Duodenal mucosa (tissue), 2 donors: ENCODE results near the gene GPR162.
A peak's percentile ranks its signal among the peaks of the same experiment; 100 is the strongest.
"Not testable (repeated sequence)": the region's sequence is repeated elsewhere in the genome, so short reads cannot be mapped to it uniquely, and the experiment has no call there.

Experiments used
- H3K27ac ChIP-seq: one replicate; pipeline ENCODE4 v1.7.0; 2013; ENCODE audit warnings: low read depth, low read length
- H3K27me3 ChIP-seq, 2 donors: one replicate each; pipeline ENCODE4 v1.7.0; 2013; ENCODE audit warnings: low read length in 2 of 2, control low read depth in 1 of 2; ENCODE audit not compliant: insufficient read depth in 2 of 2, control insufficient read depth in 1 of 2
- H3K36me3 ChIP-seq, 2 donors: one replicate each; pipeline ENCODE4 v1.7.0; 2013; ENCODE audit warnings: low read length in 2 of 2, control low read depth in 1 of 2; ENCODE audit not compliant: insufficient read depth in 2 of 2, control insufficient read depth in 1 of 2
- H3K4me1 ChIP-seq, 2 donors: one replicate each; pipeline ENCODE4 v1.7.0; 2013; ENCODE audit warnings: low read length in 2 of 2, control low read depth in 1 of 2; ENCODE audit not compliant: insufficient read depth in 2 of 2, control insufficient read depth in 1 of 2
- H3K4me3 ChIP-seq, 2 donors: one replicate each; pipeline ENCODE4 v1.7.0; 2013; ENCODE audit warnings: low read length in 2 of 2, low read depth in 1 of 2
- H3K9ac ChIP-seq, 2 donors: one replicate each; pipeline ENCODE4 v1.7.0; 2013; ENCODE audit warnings: low read length in 2 of 2, low read depth in 1 of 2
- H3K9me3 ChIP-seq, 2 donors: one replicate each; pipeline ENCODE4 v1.7.0; 2013; ENCODE audit warnings: low read length in 2 of 2, control low read depth in 1 of 2; ENCODE audit not compliant: control insufficient read depth in 1 of 2

Gene GPR162

DNA sequence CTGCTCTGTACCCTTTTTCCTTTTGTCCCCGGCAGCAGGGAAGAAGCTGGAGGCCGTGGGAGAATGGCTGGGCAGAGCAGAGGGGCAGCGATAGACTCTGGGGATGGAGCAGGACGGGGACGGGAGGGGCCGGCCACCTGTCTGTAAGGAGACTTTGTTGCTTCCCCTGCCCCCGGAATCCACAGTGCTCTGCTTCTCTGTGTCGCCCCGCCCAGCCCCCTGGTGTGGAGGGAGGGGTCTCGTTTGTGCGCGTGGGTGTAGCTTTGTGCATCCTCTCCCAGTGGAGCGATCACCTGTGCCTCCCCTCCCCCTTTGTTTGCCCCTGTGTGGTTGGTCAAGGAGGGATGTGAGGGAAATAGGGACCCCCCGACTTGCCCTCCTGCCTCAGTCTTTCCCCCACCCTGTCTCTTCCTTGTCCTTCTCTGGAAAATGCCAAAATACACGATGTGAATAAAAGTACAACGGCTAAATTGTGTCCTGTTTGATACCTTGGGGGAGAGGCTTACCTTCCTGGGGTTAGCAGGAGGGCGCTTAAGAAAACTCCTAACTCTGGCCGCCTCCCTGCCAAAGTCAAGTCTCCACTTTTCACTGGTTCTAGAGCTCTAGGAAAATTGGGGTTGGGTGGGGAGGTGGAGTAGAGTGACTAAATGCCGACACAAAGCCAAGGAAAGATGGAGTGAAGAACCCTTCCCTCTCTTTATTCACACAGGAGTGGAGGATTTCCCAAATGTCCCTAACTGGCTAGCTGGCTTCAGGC is 44.7 kb downstream of the GPR162 start:
- H3K4me1 ChIP-seq, result peaks cover 32 to 38% of the 10 kb centered on the region in 2 donors
- H3K9me3 ChIP-seq, result no peaks in the 10 kb centered on the region
- H3K27me3 ChIP-seq, result no peaks in the 10 kb centered on the region
- H3K9ac ChIP-seq, result peak overlapping the region; percentile 81 to 82
- no peak overlapping the region for H3K27ac ChIP-seq
- H3K36me3 ChIP-seq, result peaks cover 37 to 58% of the 10 kb centered on the region in 2 donors
- peak overlapping the region; percentile 77 to 94 for H3K4me3 ChIP-seq

DNA sequence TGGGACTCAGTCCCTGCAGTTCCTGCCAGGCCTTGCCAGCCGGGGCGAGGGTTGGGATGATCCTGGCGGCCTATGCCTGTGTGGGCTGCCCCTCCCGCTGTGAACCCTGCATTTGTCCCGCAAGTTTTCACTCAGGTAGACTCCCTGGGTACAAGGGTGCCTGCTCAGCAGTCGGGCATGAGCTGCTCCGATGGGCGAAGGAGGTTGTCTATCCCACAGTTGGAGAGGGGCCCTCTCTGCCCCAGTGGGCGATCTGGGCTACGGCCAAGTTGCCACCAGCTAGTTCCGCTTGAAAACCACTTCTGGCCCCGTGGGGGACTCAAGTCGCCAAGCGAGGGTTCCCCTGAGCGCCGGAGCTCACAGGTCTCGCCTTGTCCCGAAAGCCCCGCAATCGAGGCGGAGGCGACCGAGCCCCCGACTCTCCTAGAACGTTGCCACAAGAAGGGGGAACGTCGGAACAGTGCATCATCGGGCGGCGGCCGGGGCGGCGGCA is 45.3 kb downstream of the GPR162 start:
- peak overlapping the region; percentile 81 to 82 for H3K9ac ChIP-seq
- H3K27ac ChIP-seq, result peak overlapping the region; percentile 79
- H3K9me3 ChIP-seq, result no peaks in the 10 kb centered on the region
- H3K4me3 ChIP-seq, result peak overlapping the region; percentile 77 to 94
- peaks cover 32 to 53% of the 10 kb centered on the region in 2 donors for H3K36me3 ChIP-seq
- H3K4me1 ChIP-seq, result peaks cover 38 to 44% of the 10 kb centered on the region in 2 donors
- no peaks in the 10 kb centered on the region for H3K27me3 ChIP-seq

DNA sequence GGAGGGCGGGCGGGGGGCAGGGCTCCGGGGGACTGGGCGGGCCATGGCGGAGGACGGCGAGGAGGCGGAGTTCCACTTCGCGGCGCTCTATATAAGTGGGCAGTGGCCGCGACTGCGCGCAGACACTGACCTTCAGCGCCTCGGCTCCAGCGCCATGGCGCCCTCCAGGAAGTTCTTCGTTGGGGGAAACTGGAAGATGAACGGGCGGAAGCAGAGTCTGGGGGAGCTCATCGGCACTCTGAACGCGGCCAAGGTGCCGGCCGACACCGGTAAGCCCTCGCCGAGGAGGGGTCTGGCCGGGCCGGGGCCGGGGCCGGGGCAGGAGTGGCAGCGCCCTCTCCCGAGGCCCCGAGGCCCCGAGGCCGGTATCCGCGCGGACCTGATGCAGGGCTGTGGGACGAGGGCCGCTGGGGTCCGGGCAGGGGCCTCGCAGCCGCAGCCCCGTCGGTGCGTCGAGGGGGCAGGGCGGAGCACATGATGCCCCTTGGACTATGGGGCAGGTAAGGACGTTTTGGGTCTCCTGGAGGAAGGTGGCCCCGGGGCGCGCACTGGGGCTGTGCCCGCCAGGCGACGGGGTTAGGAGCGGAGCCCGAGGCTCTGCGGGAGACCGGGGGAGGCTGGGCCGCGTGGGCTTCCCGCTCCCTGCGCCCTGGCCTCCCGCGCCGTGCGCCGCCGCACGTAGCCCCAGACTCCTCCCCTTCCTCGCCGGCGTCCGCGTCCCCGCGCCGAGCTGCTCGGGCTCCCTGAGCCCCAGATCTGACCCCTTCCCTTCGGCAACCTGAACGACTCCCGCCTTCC is 46.0 kb downstream of the GPR162 start, which contains the start of gene TPI1:
TPI1 (plus strand) TSS at position 119 of the 798 bp plus-strand sequence; CDS start at position 155, 36 bp downstream.
- Histone ChIP-seq H3K27ac (peak within 1 kb of the TSS; percentile 94), H3K4me3 (peak within 1 kb of the TSS; percentile 80 to 94), H3K4me1 (peaks cover 45 to 47% of the 10 kb centered on the region in 2 donors), H3K9ac (peak within 1 kb of the TSS; percentile 81 to 82), H3K9me3 (no peaks in the 10 kb centered on the region), H3K36me3 (peaks cover 32 to 49% of the 10 kb centered on the region in 2 donors), H3K27me3 (no peaks in the 10 kb centered on the region)

DNA sequence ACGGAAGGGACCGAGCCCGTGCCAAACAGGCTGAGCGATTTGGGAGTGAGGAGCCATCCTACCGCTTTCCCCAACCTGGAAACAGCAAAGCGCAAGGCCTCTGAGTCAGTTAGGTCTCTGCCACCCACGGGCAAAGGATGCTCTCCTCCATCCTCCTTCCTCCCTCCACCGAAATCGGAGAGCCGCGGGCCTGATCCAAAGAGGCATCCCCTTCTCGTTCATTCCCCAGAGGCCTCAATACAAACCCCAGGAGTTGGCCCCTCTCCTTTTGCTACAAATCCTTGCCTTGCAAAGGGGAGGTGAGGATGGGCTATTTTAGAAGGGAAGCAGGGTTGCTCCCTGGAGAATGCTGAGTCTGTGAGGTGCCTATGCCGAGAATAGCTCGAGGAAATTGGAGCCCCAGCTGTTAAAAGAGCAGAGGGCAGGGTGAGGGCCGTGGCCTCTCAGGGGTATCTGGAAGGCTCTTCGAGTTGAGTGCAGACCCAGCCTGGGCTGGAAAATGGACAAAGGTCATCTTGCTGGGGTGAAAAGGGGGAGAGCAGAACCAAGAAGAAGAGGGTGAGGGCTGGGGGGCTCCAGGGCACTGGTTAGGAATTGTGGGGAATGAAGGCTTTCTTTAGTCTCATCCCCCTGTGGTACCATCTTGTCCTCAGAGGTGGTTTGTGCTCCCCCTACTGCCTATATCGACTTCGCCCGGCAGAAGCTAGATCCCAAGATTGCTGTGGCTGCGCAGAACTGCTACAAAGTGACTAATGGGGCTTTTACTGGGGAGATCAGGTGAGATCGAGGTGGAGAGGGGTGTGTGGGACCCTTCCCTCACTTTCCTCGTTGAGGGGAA is 46.8 kb downstream of the GPR162 start:
- Histone ChIP-seq H3K4me1 (peaks cover 45 to 47% of the 10 kb centered on the region in 2 donors), H3K4me3 (peak overlapping the region; percentile 80 to 94), H3K9ac (peak overlapping the region; percentile 75 to 81), H3K36me3 (peaks cover 25 to 41% of the 10 kb centered on the region in 2 donors), H3K9me3 (no peaks in the 10 kb centered on the region), H3K27me3 (no peaks in the 10 kb centered on the region), H3K27ac (peak overlapping the region; percentile 94)

DNA sequence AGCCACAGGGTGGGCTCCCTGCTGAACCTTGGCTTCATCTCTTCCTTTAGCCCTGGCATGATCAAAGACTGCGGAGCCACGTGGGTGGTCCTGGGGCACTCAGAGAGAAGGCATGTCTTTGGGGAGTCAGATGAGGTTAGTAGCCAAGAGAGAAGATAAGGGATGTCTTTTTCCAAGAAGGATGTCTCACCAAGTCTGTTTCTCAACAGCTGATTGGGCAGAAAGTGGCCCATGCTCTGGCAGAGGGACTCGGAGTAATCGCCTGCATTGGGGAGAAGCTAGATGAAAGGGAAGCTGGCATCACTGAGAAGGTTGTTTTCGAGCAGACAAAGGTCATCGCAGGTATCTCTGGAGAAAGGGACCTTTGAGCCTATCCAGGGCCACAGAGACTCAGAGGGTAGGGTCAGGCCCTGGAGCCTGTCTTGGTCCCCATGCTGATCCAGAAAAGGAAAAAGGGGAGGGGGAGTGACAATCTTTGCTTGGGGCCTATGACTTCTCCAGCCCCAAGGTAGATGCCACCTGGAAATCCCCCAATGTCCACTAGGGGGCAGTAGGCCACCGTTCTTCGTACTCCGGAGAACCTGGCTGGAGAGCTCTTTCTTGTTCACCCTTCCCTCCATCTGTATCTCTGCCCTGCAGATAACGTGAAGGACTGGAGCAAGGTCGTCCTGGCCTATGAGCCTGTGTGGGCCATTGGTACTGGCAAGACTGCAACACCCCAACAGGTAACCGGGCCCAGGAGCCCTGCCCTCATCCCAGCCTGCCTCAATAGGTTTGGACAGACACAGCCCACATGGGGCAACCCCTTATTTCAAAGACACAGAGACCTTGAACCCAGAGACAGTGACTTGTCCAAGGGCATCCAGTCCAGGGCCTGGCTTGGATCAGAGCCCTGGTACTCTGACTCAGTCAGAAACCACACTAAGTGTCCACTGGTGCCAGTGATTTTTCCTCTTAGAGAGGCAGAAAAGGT is 47.7 kb downstream of the GPR162 start:
- Histone ChIP-seq H3K4me3 (peak overlapping the region; percentile 80 to 94), H3K27me3 (no peaks in the 10 kb centered on the region), H3K9ac (peak overlapping the region; percentile 75 to 81), H3K27ac (peak overlapping the region; percentile 8), H3K36me3 (peaks cover 22 to 33% of the 10 kb centered on the region in 2 donors), H3K4me1 (peaks cover 47 to 48% of the 10 kb centered on the region in 2 donors), H3K9me3 (no peaks in the 10 kb centered on the region)

DNA sequence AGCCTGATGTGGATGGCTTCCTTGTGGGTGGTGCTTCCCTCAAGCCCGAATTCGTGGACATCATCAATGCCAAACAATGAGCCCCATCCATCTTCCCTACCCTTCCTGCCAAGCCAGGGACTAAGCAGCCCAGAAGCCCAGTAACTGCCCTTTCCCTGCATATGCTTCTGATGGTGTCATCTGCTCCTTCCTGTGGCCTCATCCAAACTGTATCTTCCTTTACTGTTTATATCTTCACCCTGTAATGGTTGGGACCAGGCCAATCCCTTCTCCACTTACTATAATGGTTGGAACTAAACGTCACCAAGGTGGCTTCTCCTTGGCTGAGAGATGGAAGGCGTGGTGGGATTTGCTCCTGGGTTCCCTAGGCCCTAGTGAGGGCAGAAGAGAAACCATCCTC is 48.7 kb downstream of the GPR162 start:
- H3K27ac ChIP-seq, H3K27me3 ChIP-seq, H3K9me3 ChIP-seq, H3K4me3 ChIP-seq: not testable (repeated sequence)
- Histone ChIP-seq H3K9ac (peak overlapping the region; percentile 8 to 75), H3K36me3 (peaks cover 15 to 24% of the 10 kb centered on the region in 2 donors), H3K4me1 (peaks cover 47 to 48% of the 10 kb centered on the region in 2 donors)

DNA sequence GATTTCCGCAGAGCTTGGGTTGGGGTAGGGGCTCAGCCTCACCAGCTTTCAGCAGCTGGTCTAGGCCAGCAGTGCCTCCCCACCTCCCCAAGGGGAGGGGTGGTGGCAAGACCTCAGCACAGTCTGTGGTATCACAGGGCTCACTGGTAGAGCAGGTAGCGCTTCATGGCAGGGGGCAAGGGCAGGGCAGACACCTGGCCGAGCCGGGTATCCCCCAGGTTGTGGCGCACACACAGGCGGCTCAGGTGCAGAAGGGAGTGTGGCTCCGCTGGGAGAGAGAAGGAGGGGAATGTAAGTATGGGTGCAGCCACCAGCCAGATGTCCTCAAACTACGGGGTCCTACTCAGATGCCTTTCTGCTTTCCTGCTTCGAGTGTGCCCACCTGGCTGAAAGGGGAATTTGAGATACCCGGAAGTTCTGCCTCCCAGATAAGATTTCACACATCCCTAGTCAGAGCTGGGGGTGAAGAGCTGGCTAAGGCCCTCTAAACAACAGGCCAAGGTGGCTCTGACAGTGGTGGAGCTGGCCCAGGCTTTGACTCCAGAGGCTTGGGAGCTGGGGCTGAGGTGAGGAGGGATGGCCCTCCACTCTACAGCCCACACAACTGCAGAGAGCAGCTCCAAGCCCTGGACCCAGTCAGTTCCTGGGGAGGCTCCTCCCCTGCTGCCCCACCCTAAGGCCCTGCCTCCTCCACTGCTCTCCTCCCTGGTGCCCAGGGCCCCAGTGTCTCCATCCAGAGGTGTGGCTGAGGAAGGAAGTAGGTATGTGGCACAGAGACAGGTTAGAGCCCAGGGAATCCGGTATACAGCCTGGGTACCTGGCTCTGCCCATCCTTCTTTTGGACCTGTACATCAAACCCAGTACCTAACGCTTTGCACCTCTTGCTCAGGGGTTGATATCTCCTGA is 49.7 kb downstream of the GPR162 start:
- Histone ChIP-seq H3K4me1 (peaks cover 47 to 48% of the 10 kb centered on the region in 2 donors), H3K36me3 (peaks cover 15 to 20% of the 10 kb centered on the region in 2 donors), H3K27me3 (no peaks in the 10 kb centered on the region), H3K9me3 (no peaks in the 10 kb centered on the region), H3K4me3 (peak overlapping the region; percentile 75 to 94), H3K9ac (peak overlapping the region; percentile 91 to 94), H3K27ac (no peak overlapping the region)
